Astrocyte (in vitro differentiated cells and primary cell): Measurements from ENCODE around the gene PDK1. TPM values are rescaled to one million over a fixed set of nuclear protein-coding genes. Genes with fewer than 3 reads are reported as not detected.
"Not testable (repeated sequence)": the region's sequence is repeated elsewhere in the genome, so short reads cannot be mapped to it uniquely, and the experiment has no call there.

ENCODE experiments used
- DNase-seq: peaks from one replicate; pipeline ENCODE4 v3.0.0-alpha.2; 2010; ENCODE audit warnings: low read depth
- FAIRE-seq: peaks from 2 replicates; lab custom pipeline; 2011; peaks lifted over from hg19 to GRCh38; lab: Jason Lieb, UNC
- H2AFZ ChIP-seq: 2 replicates; pipeline ENCODE4 v1.6.0; 2012; ENCODE audit warnings: low read depth, low read length, inconsistent platforms
- H3K27ac ChIP-seq: 2 replicates; pipeline ENCODE4 v1.5.1; 2011; ENCODE audit warnings: low read depth, low read length, inconsistent platforms
- H3K27me3 ChIP-seq: 2 replicates; pipeline ENCODE4 v1.6.0; 2011; ENCODE audit warnings: low read length, inconsistent platforms; ENCODE audit not compliant: insufficient read depth
- H3K36me3 ChIP-seq: 2 replicates; pipeline ENCODE4 v1.5.1; 2011; ENCODE audit warnings: low read length, inconsistent platforms; ENCODE audit not compliant: insufficient read depth
- H3K4me1 ChIP-seq: 2 replicates; pipeline ENCODE4 v1.5.1; 2011; ENCODE audit warnings: low read length, inconsistent platforms; ENCODE audit not compliant: insufficient read depth
- H3K4me2 ChIP-seq: 2 replicates; pipeline ENCODE4 v1.6.0; 2012; ENCODE audit warnings: low read length, inconsistent platforms
- H3K4me3 ChIP-seq: 2 replicates; pipeline ENCODE4 v1.5.1; 2011; ENCODE audit warnings: low read depth, mild to moderate bottlenecking, low read length, inconsistent platforms; ENCODE audit not compliant: insufficient read depth
- H3K79me2 ChIP-seq: 2 replicates; pipeline ENCODE4 v1.6.0; 2012; ENCODE audit warnings: mild to moderate bottlenecking, low read length, inconsistent platforms; ENCODE audit not compliant: insufficient read depth
- H3K9ac ChIP-seq: 2 replicates; pipeline ENCODE4 v1.6.0; 2012; ENCODE audit warnings: mild to moderate bottlenecking, low read length, inconsistent platforms
- H3K9me3 ChIP-seq: 2 replicates; pipeline ENCODE4 v1.5.1; 2012; ENCODE audit warnings: low read depth, mild to moderate bottlenecking, low read length, inconsistent platforms; ENCODE audit not compliant: insufficient read depth
- H4K20me1 ChIP-seq: 2 replicates; pipeline ENCODE4 v1.6.0; 2012; ENCODE audit warnings: low read length, inconsistent platforms; ENCODE audit not compliant: insufficient read depth
- H3K27ac Mint-ChIP-seq: one replicate; pipeline ENCODE4 v1.8.0; 2021; ENCODE audit warnings: mild to moderate bottlenecking, mixed read lengths; ENCODE audit not compliant: unreplicated experiment
- H3K27me3 Mint-ChIP-seq: one replicate; pipeline ENCODE4 v1.8.0; 2021; ENCODE audit warnings: low read depth, mixed read lengths; ENCODE audit not compliant: unreplicated experiment
- H3K36me3 Mint-ChIP-seq: one replicate; pipeline ENCODE4 v1.8.0; 2021; ENCODE audit warnings: low read depth, mixed read lengths; ENCODE audit not compliant: unreplicated experiment
- H3K4me1 Mint-ChIP-seq: one replicate; pipeline ENCODE4 v1.8.0; 2021; ENCODE audit warnings: low read depth, mixed read lengths; ENCODE audit not compliant: unreplicated experiment
- H3K4me3 Mint-ChIP-seq: one replicate; pipeline ENCODE4 v1.8.0; 2021; ENCODE audit warnings: mild to moderate bottlenecking, moderate library complexity, mixed read lengths; ENCODE audit not compliant: unreplicated experiment
- H3K9me3 Mint-ChIP-seq: one replicate; pipeline ENCODE4 v1.8.0; 2021; ENCODE audit warnings: mild to moderate bottlenecking, mixed read lengths; ENCODE audit not compliant: unreplicated experiment
- EZH2 ChIP-seq: IDR thresholded peaks from 2 replicates; pipeline ENCODE4 v1.6.1; 2012; ENCODE audit warnings: mild to moderate bottlenecking, low read length, inconsistent platforms; ENCODE audit not compliant: insufficient read depth
- total RNA-seq: library from RNA; stranded (reverse); gene quantifications from 2 replicates; pipeline ENCODE4 v1.2.1, GENCODE V29; 2021
- TF ChIP-seq, protein P1 (sequence below): IDR thresholded peaks from 2 replicates; pipeline ENCODE4 v1.5.1; 2011; ENCODE audit warnings: low read depth, mild to moderate bottlenecking, inconsistent platforms, low read length, moderate library complexity; ENCODE audit not compliant: insufficient read depth

The PDK1 gene
- total RNA-seq, 1 donor from 2014 or later, result 26.0 TPM

DNA sequence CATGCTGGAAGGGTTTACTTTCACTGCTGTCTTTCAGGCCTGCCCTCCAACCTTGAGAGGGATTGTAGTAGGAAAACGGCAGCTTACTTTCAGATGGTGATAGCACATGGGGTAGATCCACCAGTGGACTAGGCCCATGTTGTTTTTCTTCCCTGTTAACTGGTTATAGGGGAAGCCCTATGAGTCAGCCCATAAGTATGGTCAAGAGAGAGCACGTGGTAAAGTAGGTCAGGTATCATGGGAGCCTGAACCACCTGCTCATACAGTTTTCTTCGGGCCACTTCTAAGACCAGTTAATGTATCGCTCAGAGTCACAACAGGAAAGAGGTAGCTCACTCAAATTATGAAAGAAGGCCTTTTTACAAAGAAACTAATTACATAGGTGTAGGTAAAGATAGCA is 33.0 kb downstream of the PDK1 start:
- no peaks in the 10 kb centered on the region for H3K27me3 Mint-ChIP-seq
- H3K36me3 Mint-ChIP-seq, result peaks cover 55% of the 10 kb centered on the region

DNA sequence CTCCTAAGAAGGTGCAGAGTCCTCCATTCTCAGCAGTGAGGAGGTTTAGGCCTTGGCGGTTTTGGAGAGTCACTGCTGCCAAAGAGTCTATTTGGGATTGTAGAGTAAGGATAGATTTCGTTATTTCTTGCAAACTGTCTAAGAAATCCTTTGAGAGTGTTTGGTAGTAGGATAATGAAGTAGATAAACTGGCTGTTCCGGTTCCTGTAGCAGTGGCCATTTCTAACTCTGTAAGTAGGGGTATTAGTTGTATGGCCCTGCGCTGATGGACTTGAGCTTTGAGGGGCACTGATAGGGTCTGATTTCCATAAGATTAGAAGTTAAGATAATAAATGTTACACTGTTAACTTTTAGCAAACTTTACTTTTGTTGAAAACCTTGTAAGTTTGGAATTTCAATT is 35.5 kb downstream of the PDK1 start:
- not testable (repeated sequence) for H3K27me3 Mint-ChIP-seq, H4K20me1 ChIP-seq, H3K79me2 ChIP-seq, DNase-seq, H3K36me3 ChIP-seq, H3K4me3 ChIP-seq, H3K27ac Mint-ChIP-seq, H3K9me3 Mint-ChIP-seq, H3K9me3 ChIP-seq, FAIRE-seq, H3K4me1 ChIP-seq, H3K27me3 ChIP-seq, H3K4me1 Mint-ChIP-seq, H3K4me3 Mint-ChIP-seq, H3K9ac ChIP-seq, H3K27ac ChIP-seq, H2AFZ ChIP-seq, H3K4me2 ChIP-seq
- H3K36me3 Mint-ChIP-seq, result peaks cover 47% of the 10 kb centered on the region

More for the DNA sequence above, 33.0 kb downstream of the PDK1 start:
- Histone ChIP-seq H3K79me2 (no peaks in the 10 kb centered on the region), H3K9ac (no peak overlapping the region), H3K36me3 (peaks cover 3% of the 10 kb centered on the region), H3K9me3 (no peaks in the 10 kb centered on the region), H3K4me3 (no peak overlapping the region), H3K4me2 (no peak overlapping the region), H3K4me1 (no peaks in the 10 kb centered on the region), H2AFZ (no peak overlapping the region), H3K27me3 (no peaks in the 10 kb centered on the region), H3K27ac (no peak overlapping the region), H4K20me1 (no peaks in the 10 kb centered on the region)
- peak; percentile 22 for DNase-seq
- H3K9me3 Mint-ChIP-seq, result no peaks in the 10 kb centered on the region
- no peak for TF ChIP-seq EZH2
- TF ChIP-seq, protein P1, sequence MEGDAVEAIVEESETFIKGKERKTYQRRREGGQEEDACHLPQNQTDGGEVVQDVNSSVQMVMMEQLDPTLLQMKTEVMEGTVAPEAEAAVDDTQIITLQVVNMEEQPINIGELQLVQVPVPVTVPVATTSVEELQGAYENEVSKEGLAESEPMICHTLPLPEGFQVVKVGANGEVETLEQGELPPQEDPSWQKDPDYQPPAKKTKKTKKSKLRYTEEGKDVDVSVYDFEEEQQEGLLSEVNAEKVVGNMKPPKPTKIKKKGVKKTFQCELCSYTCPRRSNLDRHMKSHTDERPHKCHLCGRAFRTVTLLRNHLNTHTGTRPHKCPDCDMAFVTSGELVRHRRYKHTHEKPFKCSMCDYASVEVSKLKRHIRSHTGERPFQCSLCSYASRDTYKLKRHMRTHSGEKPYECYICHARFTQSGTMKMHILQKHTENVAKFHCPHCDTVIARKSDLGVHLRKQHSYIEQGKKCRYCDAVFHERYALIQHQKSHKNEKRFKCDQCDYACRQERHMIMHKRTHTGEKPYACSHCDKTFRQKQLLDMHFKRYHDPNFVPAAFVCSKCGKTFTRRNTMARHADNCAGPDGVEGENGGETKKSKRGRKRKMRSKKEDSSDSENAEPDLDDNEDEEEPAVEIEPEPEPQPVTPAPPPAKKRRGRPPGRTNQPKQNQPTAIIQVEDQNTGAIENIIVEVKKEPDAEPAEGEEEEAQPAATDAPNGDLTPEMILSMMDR, result no peak
- peaks cover 7% of the 10 kb centered on the region for H3K4me1 Mint-ChIP-seq
- FAIRE-seq, result no peak
- no peak overlapping the region for H3K4me3 Mint-ChIP-seq
- no peak overlapping the region for H3K27ac Mint-ChIP-seq

DNA sequence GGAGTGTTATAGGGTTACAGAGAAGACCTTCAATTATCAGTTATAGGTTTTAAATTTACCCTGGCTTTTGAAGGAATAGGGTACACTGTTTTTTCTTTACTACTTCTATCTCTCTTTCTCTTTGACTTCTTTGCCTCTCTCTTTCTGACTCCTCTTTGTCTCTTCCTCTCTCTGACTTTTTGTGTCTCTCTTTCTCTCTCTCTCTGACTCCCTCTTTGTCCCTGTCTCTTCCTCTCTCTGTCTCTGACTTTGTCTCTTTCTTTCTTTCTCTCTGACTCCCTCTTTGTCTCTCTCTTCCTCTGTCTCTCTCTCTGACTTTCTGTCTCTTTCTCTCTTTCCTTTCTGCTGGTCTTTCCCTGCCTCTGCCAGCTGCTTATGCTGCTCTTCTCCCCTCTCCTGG is 36.3 kb downstream of the PDK1 start:
- not testable (repeated sequence) for H3K4me1 ChIP-seq, H3K9ac ChIP-seq, H2AFZ ChIP-seq, H3K9me3 Mint-ChIP-seq, H3K27ac Mint-ChIP-seq, H3K9me3 ChIP-seq, H3K27ac ChIP-seq, FAIRE-seq, H3K27me3 ChIP-seq, H3K79me2 ChIP-seq, H3K4me3 Mint-ChIP-seq, H3K4me3 ChIP-seq, DNase-seq, H3K4me1 Mint-ChIP-seq, H3K27me3 Mint-ChIP-seq, H3K36me3 ChIP-seq, H3K4me2 ChIP-seq, H4K20me1 ChIP-seq
- peaks cover 43% of the 10 kb centered on the region for H3K36me3 Mint-ChIP-seq

DNA sequence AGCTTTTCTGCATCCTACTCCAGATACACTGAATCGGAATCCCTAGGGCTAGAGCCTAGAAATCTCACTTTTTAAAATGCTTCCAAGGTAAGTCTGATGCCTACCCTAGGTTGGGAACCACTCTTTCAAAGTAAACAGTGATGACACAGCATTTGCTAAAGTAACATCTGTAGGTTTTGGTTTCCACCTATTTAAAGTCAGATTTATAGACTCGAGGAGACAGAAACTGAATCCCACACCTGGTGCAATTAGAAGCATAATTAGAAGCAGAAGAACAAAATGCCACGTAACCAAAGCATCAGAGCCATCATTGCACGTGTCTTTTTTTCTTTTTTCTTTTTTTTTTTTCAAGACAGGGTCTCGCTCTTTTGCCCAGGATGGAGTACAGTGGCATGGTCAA is 40.9 kb downstream of the PDK1 start:
- H3K4me1 Mint-ChIP-seq, result peaks cover 20% of the 10 kb centered on the region
- no peak overlapping the region for H3K4me3 Mint-ChIP-seq
- Histone ChIP-seq H3K4me3 (no peak overlapping the region), H3K4me2 (no peak overlapping the region), H3K9ac (no peak overlapping the region), H4K20me1 (no peaks in the 10 kb centered on the region), H3K27ac (no peak overlapping the region), H3K27me3 (no peaks in the 10 kb centered on the region), H3K4me1 (no peaks in the 10 kb centered on the region), H3K79me2 (no peaks in the 10 kb centered on the region), H3K36me3 (peaks cover 7% of the 10 kb centered on the region), H3K9me3 (no peaks in the 10 kb centered on the region), H2AFZ (no peak overlapping the region)
- DNase-seq, result no peak
- TF ChIP-seq, protein P1, result no peak
- no peak for TF ChIP-seq EZH2
- no peak for FAIRE-seq
- no peak overlapping the region for H3K27ac Mint-ChIP-seq
- no peaks in the 10 kb centered on the region for H3K27me3 Mint-ChIP-seq
- no peaks in the 10 kb centered on the region for H3K9me3 Mint-ChIP-seq
- peaks cover 2% of the 10 kb centered on the region for H3K36me3 Mint-ChIP-seq
